Body of pancreas (tissue), 4 donors: Measurements from ENCODE around the gene HAND1. TPM values are rescaled to one million over a fixed set of nuclear protein-coding genes. Genes with fewer than 3 reads are reported as not detected.

Experiments used
- ATAC-seq: fragments of 150-250 bp; one replicate; pipeline ENCODE4 v1.9.1; 2016
- DNase-seq, 4 donors: peaks; one replicate each; pipeline ENCODE4 v3.0.0-alpha.2; 2019
- H3K27ac ChIP-seq, 4 donors: fragments of 200-600 bp; sonication (generic); 1 replicate in 3 of 4; 2 replicates in 1 of 4; pipeline versions ENCODE4 v1.5.1 to v1.6.1; 2016 to 2019; ENCODE audit warnings: mild to moderate bottlenecking in 1 of 4, mixed read lengths in 1 of 4, moderate library complexity in 1 of 4
- H3K27me3 ChIP-seq, 2 donors: fragments of 200-600 bp; sonication (generic); one replicate each; pipeline ENCODE4 v1.6.0; 2016; ENCODE audit warnings: mild to moderate bottlenecking in 1 of 2
- H3K36me3 ChIP-seq, 2 donors: fragments of 200-600 bp; sonication (generic); replicated peaks in 1 of 2; 2 replicates each; pipeline ENCODE4 v1.5.1; 2016; ENCODE audit warnings: low read depth in 2 of 2; ENCODE audit not compliant: insufficient read depth in 1 of 2
- H3K4me1 ChIP-seq: fragments of 200-600 bp; sonication (generic); one replicate; pipeline ENCODE4 v1.6.0; 2016
- H3K4me3 ChIP-seq, 2 donors: fragments of 200-600 bp; sonication (generic); 1 replicate in 1 of 2; 2 replicates in 1 of 2; pipeline ENCODE4 v1.5.1; 2016 to 2019
- H3K9me3 ChIP-seq, 3 donors: fragments of 200-600 bp; sonication (generic); 1 replicate in 2 of 3; 2 replicates in 1 of 3; pipeline ENCODE4 v1.5.1; 2016
- CTCF ChIP-seq, 7 experiments: fragments of 450-650 bp in 4 of 7; fragments of 200-600 bp in 3 of 7; sonication (generic) in 3 of 7; IDR thresholded peaks; one replicate each; pipeline ENCODE4 v1.5.1; 2016 to 2019; ENCODE audit warnings: antibody characterized with exemption in 7 of 7
- POLR2A ChIP-seq, 3 donors: fragments of 450-650 bp; IDR thresholded peaks; one replicate each; pipeline ENCODE4 v1.6.1; 2016; ENCODE audit warnings: antibody characterized with exemption in 3 of 3, mild to moderate bottlenecking in 2 of 3
- WGBS, 2 donors: methylation state at CpG; one replicate each; pipeline ENCODE4 v1.1.5; 2017; 5-methylcytosine and 5-hydroxymethylcytosine counted together
- intact Hi-C: fragments of 100-400 bp; cut with DNase I; formaldehyde crosslinking; loops from one replicate; pipeline ENCODE4 v1.15.1; 2023
- total RNA-seq, 2 donors: library from RNA; depleted of rRNA; stranded (reverse); fragments of >200 nt; gene quantifications; one replicate each; pipeline ENCODE4 v1.1.0, GENCODE V29; 2016

HAND1 gene
- total RNA-seq, 2 donors from 2014 or later, result not detected

- Histone ChIP-seq H3K27me3 (no peaks in the 10 kb centered on the region), H3K9me3 (no peaks in the 10 kb centered on the region), H3K27ac (no peak overlapping the region), H3K4me3 (no peak overlapping the region), H3K36me3 (no peaks in the 10 kb centered on the region), H3K4me1 (peaks cover 4% of the 10 kb centered on the region)
- intact Hi-C loops, result no loop called here
- TF ChIP-seq POLR2A (IDR thresholded peaks at IDR 0.05), result no peak
- no peak for TF ChIP-seq CTCF (IDR thresholded peaks at IDR 0.05)
- DNase-seq, result no peak
- WGBS, 2 donors, result 57 to 60% methylated on average over 3 of the region's 3 CpGs
- ATAC-seq, result no peak
Measured at GRCh38 chr5:154523709-154524108, 45.7 kb upstream of the HAND1 start.

- peaks cover 4% of the 10 kb centered on the region for H3K4me1 ChIP-seq
- no peaks in the 10 kb centered on the region for H3K27me3 ChIP-seq
- no peak for TF ChIP-seq CTCF (IDR thresholded peaks at IDR 0.05)
- no peak for TF ChIP-seq POLR2A (IDR thresholded peaks at IDR 0.05)
- no peak for ATAC-seq
- intact Hi-C loops, result no loop called here
- H3K9me3 ChIP-seq, result no peaks in the 10 kb centered on the region
- no peaks in the 10 kb centered on the region for H3K36me3 ChIP-seq
- no peak for DNase-seq
- no peak overlapping the region for H3K4me3 ChIP-seq
- 84 to 94% methylated on average over 4 of the region's 4 CpGs for WGBS, 2 donors
- H3K27ac ChIP-seq, result no peak overlapping the region
Measured at GRCh38 chr5:154523104-154523503, 45.1 kb upstream of the HAND1 start.

GRCh38 chr5:154522284-154522683 lies 44.3 kb upstream of the HAND1 start:
- DNase-seq, result no peak
- H3K4me3 ChIP-seq, result no peak overlapping the region
- no peaks in the 10 kb centered on the region for H3K36me3 ChIP-seq
- H3K4me1 ChIP-seq, result peaks cover 4% of the 10 kb centered on the region
- no peak overlapping the region for H3K27ac ChIP-seq
- intact Hi-C loops, result no loop called here
- H3K9me3 ChIP-seq, result no peaks in the 10 kb centered on the region
- no peak for TF ChIP-seq POLR2A (IDR thresholded peaks at IDR 0.05)
- TF ChIP-seq CTCF (IDR thresholded peaks at IDR 0.05), result no peak
- no peaks in the 10 kb centered on the region for H3K27me3 ChIP-seq
- 87% methylated on average over 3 of the region's 3 CpGs for whole genome bisulfite sequencing, 2 donors
- no peak for ATAC-seq

- ATAC-seq (no peak), DNase-seq (no peak)
- Histone ChIP-seq H3K36me3 (no peaks in the 10 kb centered on the region), H3K4me3 (no peak overlapping the region), H3K4me1 (peaks cover 4% of the 10 kb centered on the region), H3K27me3 (no peaks in the 10 kb centered on the region), H3K9me3 (no peaks in the 10 kb centered on the region), H3K27ac (no peak overlapping the region)
- intact Hi-C loops, result no loop called here
- TF ChIP-seq POLR2A (IDR thresholded peaks at IDR 0.05) (no peak), CTCF (IDR thresholded peaks at IDR 0.05) (no peak)
- WGBS, 2 donors, result 45 to 49% methylated on average over 2 to 3 of the region's 3 CpGs
Measured at GRCh38 chr5:154521756-154522155, 43.7 kb upstream of the HAND1 start.

GRCh38 chr5:154520861-154521453 lies 42.9 kb upstream of the HAND1 start:
- Histone ChIP-seq H3K4me3 (no peak overlapping the region), H3K27ac (no peak overlapping the region), H3K4me1 (peaks cover 4% of the 10 kb centered on the region), H3K9me3 (no peaks in the 10 kb centered on the region), H3K27me3 (no peaks in the 10 kb centered on the region), H3K36me3 (no peaks in the 10 kb centered on the region)
- TF ChIP-seq CTCF (IDR thresholded peaks at IDR 0.05) (peak; percentile 62 to 75 (median 69)), POLR2A (IDR thresholded peaks at IDR 0.05) (no peak)
- intact Hi-C loops, result no loop called here
- ATAC-seq (peak; percentile 65), DNase-seq (peak; percentile 45 to 55 (median 50))
- WGBS, 2 donors, result 5 to 7% methylated on average over 15 of the region's 15 CpGs
